Activated CD8-positive, alpha-beta memory T cell treated with anti-CD3 and anti-CD28 coated beads for 24 hours (primary cell): ENCODE results near the gene NT5C3B.
"Not testable (repeated sequence)": the region's sequence is repeated elsewhere in the genome, so short reads cannot be mapped to it uniquely, and the experiment has no call there.

ENCODE experiments used
- DNase-seq: peaks from one replicate; pipeline ENCODE4 v3.0.0-alpha.2; 2020

Gene NT5C3B

DNA sequence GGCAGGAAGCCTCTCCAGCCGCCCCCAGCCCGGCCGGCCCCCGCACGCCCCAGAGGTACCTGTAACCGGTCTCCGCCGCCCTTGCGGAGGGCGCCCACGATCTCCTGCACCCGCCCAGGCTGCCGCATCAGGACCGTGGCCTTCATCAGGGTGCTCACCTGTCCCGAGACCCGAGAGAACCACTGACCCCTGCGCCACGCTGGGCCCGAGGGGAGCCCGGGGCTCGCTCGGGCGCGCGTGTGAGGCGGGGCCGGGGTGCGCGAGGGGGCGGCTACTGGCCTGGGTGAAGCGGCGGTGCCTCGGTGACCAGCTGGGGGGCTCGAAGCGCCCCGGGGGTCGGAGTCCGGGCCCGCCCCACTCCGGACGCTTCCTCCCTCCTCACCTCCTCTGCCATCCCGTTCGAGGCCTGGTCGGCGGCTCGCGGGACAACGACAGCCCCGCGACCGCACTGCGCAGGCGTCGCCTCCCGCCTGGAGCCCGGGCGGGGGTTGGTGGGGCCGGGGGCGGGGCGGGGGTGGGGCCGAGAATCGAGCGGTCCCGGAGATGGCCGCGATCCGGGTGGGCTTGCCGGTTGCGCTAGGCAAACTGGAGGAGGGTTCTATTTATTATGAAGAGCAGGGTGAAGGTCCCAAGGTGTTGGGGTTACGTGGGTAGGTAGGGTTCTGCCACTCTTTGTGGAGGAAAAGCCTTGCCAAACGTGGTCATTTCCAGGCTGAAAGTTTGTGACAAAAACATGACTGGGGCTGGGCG is at the start of gene NT5C3B:
Gene NT5C3B, minus strand, starts transcription at position 433 of the 750 bp plus-strand sequence. Its CDS starts 39 bp downstream, at position 394.
- DNase-seq = peak; percentile 84

DNA sequence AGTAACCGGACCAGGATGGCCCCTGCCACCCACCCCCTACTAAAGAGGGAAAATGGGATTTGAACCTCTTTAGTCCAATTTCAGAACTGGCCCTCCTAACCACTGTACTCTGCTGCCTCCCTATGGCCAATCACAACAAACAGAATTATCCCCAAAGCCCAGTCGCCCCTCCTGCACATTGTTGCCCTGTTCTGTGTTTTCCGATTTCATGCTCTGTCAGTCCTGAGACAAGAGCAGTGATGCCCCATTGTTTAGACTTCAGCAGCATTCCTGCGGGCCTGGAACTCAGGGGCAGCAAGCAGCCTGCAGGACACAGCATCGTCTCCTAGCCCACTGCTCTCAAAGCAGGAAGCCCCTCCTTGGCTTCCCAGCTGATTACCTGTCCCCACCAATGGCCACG is 49.7 kb upstream of the NT5C3B start:
- DNase-seq = no peak

DNA sequence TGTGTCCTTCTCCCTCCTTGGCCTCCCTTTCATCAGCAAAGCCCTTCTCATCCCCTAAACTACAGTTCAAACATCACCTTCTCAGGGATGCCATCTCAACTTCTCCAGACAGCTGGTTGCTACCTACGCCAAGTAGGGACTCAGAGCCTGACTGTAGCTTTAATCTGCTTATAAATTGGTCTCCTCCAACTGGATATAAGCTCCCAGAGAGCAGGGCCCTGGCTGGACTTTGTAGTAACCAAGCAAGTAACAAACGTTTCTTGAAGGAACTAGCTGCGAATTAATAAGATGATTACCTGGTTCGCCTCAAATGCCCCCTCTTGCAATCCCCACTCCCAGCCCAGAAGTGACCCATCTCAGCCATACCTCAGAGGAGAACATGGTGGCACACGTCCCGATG is 46.7 kb upstream of the NT5C3B start:
- no peak for DNase-seq

DNA sequence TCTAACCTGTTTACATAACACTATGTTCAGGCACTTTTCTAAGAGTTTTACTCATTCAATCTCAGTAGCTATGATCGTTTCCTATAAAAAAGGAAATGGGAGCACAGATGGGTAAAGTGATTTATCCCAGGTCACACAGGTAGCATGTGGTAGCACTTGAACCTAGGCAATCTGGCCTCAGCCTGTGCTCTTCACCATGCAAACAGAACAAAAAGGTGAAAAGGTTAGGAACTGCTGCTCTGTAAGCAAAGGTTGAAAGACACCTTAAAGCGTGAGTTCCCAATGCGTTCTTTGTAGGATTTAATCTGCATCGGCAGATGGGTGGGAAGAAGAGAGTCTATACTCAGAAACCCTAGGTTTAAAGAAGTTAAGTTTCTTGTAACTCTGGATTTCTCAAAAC is 44.1 kb upstream of the NT5C3B start:
- DNase-seq = no peak

DNA sequence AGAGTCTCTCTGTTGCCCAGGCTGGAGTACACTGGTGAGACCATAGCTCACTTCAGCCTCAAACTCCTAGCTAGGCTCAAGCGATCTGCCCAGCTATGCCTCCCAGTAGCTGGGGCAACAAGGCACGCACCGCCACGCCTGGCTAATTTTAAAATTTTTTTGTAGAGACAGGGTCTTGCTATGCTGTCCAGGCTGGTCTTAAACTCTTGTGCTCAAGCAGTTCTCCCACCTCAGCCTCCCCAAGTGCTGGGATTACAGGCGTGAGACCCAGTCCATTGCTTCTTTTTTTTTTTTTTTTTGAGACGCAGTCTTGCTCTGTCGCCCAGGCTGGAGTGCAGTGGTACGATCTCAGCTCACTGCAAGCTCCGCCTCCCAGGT is 38.2 kb upstream of the NT5C3B start:
- DNase-seq = not testable (repeated sequence)

DNA sequence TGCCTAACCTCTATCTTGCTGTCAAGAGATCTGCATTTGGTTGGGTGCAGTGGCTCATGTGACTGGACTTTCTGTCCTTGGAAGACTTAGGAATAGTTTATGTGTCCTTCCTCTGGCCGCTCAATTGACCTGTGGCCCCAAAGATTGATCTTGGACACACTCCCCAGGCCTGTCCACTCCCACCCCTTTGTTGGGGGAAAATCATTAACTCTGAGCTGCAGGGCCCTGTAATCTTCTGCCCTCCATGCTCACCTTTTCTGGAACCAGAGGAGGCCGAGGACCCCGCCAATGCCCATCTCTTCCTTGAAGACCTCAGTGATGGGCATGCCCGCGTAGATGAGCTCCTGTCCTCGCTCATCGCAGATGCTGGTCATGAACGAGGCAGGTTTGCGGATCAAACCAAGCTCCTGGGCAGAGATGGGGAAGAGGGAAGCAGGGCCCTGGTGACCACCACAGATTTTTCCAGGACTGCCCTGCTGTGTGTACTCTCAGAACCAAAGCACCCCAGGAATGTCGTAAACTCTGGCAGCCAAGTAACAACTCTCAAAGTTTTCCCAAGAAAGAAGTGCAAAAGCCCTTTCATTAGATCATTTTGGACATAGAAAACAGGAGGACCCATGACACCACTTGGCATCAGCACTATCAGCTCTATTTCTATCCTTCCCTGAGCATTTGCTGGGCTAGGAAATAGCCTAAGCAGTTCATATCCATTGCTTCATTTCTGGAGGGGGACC is 37.7 kb upstream of the NT5C3B start:
- no peak for DNase-seq

DNA sequence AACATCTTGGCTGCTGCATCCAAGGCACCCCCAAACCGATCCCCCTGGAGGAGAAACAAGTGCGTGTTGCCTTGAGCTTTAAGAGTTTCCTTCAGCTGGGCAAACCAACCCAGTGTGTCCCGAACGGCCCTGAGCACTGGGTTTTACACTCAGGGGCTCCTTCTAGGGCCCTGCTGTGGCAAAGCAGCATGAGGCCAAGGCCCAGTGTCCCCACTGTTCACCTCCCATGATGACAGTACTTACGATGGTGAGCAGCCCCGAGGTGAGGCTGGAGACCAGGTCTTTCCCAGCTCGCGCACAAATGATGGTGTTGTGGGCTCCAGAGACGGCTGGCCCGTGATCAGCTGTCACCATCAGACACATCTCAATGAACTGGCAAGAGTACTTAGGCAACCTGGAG is 35.8 kb upstream of the NT5C3B start:
- no peak for DNase-seq

DNA sequence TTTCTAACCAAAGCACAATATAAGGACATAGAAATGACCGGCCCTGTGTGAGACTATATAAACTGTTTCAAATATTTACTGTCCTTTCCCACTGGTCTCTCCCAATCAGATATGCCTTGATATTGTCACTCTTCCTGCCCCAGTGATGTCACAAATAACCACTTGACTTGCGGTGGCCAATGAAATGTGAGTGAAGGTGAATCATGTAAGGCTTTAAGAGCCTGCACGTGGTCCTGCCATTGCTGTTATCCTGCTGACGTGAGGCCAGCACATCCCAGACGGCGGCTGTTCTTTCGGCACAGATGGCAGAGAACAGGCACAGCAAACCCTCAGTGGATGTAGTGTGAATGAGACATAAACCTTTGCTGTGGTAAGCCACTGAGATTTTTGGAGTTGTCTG is 34.6 kb upstream of the NT5C3B start:
- DNase-seq = no peak

DNA sequence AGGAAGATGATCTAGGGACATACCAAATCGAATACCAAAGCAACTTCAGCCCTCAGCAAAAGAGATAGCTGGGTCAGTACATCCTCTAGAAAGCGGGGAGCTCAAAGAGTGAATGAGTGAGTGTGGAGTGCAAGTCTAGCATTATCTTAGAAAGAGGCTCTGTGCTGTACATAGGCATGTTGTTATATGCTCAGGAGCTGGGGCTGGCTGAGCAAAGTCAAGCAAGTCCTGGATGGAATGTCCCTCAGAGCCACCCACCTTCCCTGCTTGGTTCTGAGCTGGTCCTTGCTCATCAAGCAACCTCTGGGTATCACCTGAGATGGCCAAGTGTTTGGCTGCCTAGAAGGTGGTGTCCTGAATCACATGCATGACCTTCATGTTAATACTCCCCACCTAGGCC is 34.1 kb upstream of the NT5C3B start:
- DNase-seq = no peak

DNA sequence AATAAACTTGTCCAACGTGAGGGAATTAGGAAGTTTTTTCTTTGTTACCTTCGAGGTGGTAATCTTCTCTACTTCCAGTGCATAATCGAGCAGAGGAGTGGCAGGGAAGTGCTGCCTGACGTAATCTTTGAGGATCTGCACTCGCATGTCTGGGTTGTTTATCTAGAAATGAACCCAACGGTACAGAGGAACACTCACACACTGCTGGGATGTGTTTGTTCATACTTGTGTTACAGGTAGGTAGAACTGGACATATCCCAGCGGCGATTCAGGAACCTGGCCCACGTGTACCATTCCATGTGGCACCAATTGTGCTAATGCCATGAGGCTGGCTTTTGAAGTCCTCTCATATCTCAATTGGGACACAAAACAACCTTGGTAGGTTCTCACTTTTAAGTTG is 33.4 kb upstream of the NT5C3B start:
- DNase-seq = no peak

DNA sequence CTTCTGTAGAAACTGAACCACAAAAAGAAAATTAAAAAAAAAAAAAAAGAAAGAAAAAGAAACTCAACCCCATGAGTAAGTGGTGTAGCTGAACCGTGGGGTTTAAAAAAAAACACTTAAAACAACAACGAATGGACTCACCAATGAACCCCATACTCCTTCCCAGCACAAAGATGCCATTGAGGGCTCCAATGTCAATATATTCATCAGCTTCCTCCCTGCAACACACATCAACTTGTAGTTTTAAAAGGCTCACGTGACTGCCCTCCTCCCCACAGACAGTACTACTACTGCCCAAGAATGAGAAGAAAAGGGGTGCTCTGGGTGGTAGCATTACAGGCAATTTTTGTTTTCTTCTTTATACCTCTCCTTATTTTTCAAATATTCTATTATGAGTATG is 32.5 kb upstream of the NT5C3B start:
- DNase-seq = no peak

DNA sequence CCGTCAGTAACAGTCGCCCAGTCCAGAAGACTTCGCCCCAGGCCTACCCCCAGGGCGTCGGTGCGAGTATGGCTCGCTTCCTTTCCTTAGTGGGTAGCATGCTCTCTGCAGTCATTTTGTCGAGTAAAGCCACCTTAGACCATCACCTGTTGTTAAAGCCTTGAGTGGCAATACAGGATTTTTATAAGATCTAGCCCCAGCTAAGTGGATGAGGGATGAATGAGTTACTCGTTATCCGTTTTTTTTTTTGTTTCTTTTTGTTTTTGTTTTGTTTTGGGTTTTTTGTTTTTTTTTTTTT is 29.5 kb upstream of the NT5C3B start:
- no peak for DNase-seq

DNA sequence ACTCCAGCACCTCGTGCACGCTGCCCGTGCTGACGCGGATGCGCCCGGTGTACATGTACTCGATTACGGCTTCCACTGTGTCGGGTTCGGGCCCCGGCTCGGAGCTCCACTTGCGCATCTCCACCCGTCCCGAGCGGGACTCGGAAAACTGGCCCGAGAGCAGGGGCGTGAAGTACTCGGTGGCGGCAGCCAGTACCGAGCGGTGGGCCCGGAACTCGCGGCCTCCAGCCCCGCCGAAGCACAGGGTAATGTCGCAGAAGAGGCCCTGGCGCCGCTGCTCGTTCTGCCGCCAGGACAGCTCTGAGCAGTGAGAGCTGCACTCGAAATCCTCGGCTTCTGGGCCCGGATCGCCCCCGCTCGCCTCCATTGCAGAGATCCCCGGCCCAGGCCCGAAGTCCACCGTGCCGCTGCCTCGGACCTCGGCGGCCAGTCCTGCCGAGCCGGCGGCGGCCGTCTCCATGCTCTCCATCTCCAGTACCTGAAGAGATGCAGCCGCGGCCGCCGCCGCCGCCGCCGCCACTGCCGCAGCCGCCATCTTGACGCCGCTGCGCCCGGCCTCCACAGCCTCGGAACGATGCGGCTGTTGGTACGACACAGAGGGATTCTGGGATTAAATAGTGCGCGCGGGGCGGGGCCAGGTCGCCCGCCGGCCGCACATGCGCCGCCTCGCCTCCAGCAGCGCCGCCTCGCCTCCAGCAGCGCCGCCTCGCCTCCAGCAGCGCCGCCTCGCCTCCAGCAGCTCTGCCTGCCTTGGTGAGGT is 29.0 kb upstream of the NT5C3B start, which contains the start of gene KLHL11:
Gene KLHL11, minus strand, starts transcription at position 588 of the 760 bp plus-strand sequence. Its CDS starts 53 bp downstream, at position 535.
- DNase-seq = peak; percentile 92

DNA sequence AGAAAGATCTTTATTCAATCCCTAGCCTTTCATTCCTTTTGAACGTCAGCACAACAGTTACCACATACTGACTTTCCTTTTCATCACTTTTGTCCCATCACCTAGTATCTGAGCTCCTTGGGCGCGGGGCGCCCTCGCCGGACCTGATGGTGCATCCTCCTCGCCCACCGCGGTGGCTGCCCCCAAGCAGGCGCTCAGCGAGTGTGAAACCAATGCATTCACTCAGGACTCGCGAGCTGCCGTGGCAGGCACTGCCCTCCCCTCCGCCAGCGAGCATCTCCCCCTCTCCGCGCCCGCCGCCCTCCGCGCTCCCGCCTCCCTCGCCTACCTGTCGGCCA is 28.4 kb upstream of the NT5C3B start:
- no peak for DNase-seq

DNA sequence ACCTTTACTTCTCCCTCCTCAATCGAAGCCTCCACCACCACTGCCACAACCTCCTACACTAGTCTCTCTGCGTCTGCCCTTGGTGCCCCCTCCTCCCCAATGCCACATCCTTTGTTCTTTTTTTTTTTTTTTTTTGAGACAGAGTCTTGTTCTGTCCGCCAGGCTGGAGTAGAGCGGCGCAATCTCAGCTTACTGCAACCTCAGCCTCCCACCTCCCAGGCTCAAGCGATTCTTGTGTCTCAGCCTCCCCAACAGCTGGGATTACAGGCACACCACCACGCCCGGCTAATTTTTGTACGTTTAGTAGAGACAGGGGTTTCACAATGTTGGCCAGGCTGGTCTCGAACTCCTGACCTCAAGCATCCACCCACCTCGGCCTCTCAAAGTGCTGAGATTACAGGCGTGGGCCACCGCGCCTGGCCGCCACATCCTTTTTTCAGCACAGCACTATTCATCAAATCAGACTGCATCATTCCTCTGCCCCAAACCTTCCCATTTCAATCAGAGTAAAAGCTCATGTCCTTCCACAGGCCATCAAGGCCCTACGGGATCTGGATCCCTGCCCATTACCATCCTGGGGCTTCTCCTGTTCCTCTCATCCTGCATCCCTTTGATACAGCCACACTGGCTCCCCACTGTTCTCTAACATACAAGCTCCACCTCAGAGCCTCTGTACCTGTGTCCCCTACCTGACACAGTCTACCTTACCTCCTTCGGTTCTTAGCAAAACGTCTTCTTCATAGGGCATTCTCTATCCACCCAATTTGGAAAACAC is 27.2 kb upstream of the NT5C3B start:
- peak; percentile 67 for DNase-seq

DNA sequence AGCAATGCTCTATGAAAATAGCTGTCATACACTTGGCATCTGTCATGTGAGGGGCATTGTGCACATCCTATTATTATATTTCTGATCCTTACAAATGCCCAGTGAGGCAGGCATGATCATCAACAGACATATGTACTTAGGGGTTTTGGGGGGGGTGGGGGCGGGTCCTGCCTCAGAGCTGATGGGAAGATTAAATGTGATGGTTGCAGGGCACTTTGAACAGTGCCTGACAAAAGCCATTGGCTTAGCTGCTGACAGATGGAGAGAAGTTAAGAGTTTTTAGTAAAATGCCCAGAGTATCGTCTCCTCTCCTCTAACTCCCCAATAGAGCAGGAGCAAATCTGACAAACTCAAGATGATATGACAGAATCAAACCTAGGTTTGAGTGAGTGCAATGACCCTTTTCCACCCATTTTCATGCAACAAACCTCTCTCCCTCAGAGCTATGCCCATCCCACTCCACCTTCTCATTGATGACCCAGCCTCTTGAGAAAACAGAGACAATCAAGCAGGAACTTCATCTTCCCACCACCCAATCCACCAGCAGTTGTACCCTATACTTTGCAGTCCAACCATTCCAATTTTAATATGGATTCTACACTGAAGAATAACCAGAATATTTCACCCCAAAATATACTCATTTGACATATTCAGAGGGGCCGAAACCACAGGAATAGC is 24.4 kb upstream of the NT5C3B start:
- no peak for DNase-seq

DNA sequence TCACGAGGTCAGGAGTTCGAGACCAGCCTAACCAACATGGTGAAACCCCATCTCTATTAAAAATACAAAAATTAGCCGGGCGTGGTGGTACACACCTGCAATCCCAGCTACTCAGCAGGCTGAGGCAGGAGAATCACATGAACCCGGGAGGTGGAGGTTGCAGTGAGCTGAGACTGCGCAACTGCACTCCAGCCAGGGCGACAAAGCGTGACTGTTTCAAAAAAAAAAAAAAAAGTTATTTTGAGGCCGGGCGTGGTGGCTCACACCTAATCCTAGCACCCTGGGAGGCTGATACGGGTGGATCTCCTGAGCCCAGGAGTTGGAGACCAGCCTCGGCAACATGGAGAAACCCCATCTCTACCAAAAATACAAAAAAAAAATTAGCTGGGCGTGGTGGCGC is 15.3 kb upstream of the NT5C3B start:
- not testable (repeated sequence) for DNase-seq

DNA sequence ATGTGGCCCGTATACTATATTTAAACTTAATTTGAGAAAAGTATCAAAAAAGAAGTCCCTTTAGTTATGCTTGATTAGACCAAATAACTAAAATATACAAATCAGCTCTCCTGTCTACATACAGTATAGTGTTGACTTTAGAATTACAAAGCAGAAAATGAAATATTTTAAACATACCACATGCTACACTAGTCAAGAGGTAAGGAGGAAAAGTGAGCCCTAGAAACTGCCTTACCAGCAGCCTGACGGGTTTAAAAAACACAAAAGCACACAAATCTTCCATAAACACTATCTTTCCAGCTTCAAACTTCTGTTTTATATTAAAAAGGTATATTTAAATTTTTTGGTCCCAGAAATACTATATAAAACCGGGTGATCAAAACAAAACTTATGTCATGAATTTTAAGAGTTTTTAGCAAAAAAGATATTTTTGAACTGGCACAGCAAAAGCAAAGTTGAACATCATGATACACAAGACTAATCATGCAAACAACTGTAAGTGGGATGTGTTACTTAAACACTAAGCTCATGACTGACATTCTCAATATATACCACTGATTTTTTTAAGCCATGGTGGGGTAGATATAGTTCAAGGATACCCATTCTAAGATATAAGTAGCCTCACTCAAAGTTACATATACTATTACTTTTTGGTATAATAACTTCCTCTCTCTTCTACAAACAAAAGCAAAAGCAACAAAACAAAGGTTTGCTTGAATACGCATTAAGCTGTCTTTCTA is 13.4 kb upstream of the NT5C3B start:
- no peak for DNase-seq

DNA sequence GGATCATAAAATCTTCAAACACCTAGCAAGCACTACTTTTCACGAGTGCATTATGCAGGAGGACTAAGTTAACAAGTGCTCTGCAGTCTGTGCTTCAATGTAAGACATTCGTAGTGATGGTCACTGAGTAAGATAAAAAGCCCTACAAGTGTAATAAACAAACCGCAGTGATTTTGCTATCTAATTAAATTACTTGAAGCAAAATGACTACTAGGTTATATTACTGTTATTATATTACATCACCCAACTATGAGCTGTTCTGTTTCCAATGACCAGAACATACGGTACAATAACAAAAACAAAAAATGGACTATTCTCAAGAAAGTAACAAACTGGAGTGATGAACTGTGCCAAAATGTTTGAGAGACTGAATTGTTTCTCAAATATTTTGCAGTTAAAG is 12.8 kb upstream of the NT5C3B start:
- no peak for DNase-seq

DNA sequence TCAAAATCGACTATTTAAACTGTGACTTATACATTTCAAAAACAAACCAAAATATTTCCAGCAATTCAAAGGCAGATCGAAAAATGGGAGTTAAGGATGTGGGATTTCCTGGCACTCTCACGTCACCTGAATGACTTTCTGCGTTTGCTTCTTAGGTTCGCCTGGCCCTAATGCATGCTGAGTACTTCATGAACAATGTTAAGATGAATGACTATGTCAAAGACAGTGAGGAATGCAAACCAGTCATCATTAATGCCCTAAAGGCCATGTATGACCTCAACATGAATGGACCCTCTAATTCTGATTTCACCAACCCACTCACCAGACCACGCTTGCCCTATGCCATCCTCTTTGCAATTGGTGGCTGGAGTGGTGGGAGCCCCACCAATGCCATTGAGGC is 8.9 kb upstream of the NT5C3B start:
- DNase-seq = no peak

DNA sequence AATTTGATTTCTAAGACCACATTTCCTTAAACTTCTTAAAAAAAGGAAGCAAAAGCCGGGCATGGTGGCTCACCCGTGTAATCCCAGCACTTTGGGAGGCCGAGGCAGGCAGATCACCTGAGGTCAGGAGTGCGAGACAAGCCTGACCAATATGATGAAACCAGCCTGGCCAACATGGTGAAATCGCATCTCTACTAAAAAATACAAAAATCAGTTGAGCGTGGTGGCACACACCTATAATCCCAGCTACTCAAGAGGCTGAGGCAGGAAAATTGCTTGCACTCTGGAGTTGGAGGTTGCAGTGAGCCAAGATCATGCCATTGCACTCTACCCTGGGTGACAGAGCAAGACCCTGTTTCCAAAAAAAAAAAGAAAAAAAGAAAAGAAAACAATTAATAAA is 4.7 kb upstream of the NT5C3B start:
- not testable (repeated sequence) for DNase-seq

DNA sequence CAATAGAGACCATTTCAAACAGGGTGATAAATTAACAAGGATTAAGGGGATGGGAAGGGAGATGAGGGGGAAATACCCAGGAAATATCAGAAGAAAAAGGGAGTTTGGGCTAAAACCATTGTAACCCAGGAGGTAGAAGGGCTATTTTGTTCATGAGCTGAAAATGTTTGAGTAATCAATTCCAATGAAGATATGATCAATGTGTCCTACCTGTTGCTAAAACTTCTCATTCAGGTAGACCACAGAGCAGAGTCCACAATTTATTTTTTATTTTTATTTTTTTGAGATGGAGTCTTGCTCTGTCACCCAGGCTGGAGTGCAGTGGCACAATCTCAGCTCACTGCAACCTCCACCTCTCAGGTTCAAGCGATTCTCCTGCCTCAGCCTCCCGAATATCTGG is 3.4 kb upstream of the NT5C3B start:
- DNase-seq = not testable (repeated sequence)
